Measurements from ENCODE around the gene SMCO3.

Gene SMCO3

DNA sequence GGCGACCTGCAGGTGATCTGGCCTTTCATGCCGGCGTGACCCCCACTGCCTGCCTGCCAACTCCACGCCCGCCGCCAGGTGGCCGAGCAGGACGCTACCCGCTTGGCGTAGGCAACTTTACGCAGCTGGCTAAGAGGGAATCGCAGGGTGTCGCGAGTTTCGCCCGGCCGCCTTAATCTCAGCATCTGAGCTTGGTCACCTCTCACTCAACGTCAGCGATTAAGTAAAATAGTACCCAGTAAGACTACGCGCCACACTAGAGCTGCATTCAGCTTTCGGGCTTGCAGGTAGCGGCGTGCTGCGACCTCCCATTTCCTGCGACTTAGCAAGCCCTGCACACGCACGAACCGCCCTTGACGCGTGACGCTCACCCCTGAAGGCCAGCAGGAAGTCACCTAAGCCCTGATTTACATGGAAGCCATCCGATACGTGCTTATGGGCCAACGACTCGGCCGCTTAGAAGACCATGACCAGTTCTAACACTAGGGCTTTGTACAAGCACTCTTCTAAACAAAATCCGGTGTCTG lies 44.0 kb downstream of the SMCO3 start (continued):
- TF ChIP-seq ZNF354C (tag by site-specific recombination; IDR thresholded peaks at IDR 0.05; ENCODE audit: borderline replicate concordance, low read depth) (no peak), ZNF623 (tag by site-specific recombination; IDR thresholded peaks at IDR 0.05) (no peak), SCRT1 (tag by site-specific recombination; IDR thresholded peaks at IDR 0.05; ENCODE audit: borderline replicate concordance) (no peak), ZNF404 (tag by site-specific recombination; IDR thresholded peaks at IDR 0.05) (no peak), ZNF16 (tag by site-specific recombination; IDR thresholded peaks at IDR 0.05; ENCODE audit: low read depth) (no peak), ZNF10 (tag by site-specific recombination; IDR thresholded peaks at IDR 0.05) (peak; percentile 10; the same call in 1 of the 2 replicates), ZNF548 (tag by site-specific recombination; IDR thresholded peaks at IDR 0.05) (no peak), ZBTB21 (tag by site-specific recombination; IDR thresholded peaks at IDR 0.05) (no peak), ZNF121 (tag by site-specific recombination; IDR thresholded peaks at IDR 0.05) (no peak), ZFP3 (tag by site-specific recombination; IDR thresholded peaks at IDR 0.05; ENCODE audit: low read depth) (no peak), ZNF530 (tag by site-specific recombination; IDR thresholded peaks at IDR 0.05; ENCODE audit: low read depth) (no peak), ZNF2 (tag by site-specific recombination; IDR thresholded peaks at IDR 0.05) (peak; percentile 64), ZNF138 (tag by site-specific recombination; IDR thresholded peaks at IDR 0.05; ENCODE audit: borderline replicate concordance) (no peak), YY1 (tag by site-specific recombination; IDR thresholded peaks at IDR 0.05) (0 out of 2 replicates have a peak, but pooled peaks have one; percentile 31), ZNF211 (tag by site-specific recombination; IDR thresholded peaks at IDR 0.05; ENCODE audit: low read depth) (no peak), ZNF658 (tag by site-specific recombination; IDR thresholded peaks at IDR 0.05) (no peak), ZNF654 (tag by site-specific recombination; IDR thresholded peaks at IDR 0.05; ENCODE audit: low read depth) (no peak), ZNF514 (tag by site-specific recombination; IDR thresholded peaks at IDR 0.05) (no peak), SP2 (tag by site-specific recombination; IDR thresholded peaks at IDR 0.05) (peak; percentile 56), ZNF555 (tag by site-specific recombination; conservative IDR thresholded peaks at IDR 0.05) (no peak)
- TF ChIP-seq, protein P1, sequence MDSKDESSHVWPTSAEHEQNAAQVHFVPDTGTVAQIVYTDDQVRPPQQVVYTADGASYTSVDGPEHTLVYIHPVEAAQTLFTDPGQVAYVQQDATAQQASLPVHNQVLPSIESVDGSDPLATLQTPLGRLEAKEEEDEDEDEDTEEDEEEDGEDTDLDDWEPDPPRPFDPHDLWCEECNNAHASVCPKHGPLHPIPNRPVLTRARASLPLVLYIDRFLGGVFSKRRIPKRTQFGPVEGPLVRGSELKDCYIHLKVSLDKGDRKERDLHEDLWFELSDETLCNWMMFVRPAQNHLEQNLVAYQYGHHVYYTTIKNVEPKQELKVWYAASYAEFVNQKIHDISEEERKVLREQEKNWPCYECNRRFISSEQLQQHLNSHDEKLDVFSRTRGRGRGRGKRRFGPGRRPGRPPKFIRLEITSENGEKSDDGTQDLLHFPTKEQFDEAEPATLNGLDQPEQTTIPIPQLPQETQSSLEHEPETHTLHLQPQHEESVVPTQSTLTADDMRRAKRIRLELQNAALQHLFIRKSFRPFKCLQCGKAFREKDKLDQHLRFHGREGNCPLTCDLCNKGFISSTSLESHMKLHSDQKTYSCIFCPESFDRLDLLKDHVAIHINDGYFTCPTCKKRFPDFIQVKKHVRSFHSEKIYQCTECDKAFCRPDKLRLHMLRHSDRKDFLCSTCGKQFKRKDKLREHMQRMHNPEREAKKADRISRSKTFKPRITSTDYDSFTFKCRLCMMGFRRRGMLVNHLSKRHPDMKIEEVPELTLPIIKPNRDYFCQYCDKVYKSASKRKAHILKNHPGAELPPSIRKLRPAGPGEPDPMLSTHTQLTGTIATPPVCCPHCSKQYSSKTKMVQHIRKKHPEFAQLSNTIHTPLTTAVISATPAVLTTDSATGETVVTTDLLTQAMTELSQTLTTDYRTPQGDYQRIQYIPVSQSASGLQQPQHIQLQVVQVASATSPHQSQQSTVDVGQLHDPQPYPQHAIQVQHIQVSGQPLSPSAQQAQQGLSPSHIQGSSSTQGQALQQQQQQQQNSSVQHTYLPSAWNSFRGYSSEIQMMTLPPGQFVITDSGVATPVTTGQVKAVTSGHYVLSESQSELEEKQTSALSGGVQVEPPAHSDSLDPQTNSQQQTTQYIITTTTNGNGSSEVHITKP (tag by site-specific recombination; IDR thresholded peaks at IDR 0.05), result peak; percentile 95
- TF ChIP-seq, protein P2, sequence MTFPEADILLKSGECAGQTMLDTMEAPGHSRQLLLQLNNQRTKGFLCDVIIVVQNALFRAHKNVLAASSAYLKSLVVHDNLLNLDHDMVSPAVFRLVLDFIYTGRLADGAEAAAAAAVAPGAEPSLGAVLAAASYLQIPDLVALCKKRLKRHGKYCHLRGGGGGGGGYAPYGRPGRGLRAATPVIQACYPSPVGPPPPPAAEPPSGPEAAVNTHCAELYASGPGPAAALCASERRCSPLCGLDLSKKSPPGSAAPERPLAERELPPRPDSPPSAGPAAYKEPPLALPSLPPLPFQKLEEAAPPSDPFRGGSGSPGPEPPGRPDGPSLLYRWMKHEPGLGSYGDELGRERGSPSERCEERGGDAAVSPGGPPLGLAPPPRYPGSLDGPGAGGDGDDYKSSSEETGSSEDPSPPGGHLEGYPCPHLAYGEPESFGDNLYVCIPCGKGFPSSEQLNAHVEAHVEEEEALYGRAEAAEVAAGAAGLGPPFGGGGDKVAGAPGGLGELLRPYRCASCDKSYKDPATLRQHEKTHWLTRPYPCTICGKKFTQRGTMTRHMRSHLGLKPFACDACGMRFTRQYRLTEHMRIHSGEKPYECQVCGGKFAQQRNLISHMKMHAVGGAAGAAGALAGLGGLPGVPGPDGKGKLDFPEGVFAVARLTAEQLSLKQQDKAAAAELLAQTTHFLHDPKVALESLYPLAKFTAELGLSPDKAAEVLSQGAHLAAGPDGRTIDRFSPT (tag by site-specific recombination; IDR thresholded peaks at IDR 0.05), result peak; percentile 92
- TF ChIP-seq, protein P3, sequence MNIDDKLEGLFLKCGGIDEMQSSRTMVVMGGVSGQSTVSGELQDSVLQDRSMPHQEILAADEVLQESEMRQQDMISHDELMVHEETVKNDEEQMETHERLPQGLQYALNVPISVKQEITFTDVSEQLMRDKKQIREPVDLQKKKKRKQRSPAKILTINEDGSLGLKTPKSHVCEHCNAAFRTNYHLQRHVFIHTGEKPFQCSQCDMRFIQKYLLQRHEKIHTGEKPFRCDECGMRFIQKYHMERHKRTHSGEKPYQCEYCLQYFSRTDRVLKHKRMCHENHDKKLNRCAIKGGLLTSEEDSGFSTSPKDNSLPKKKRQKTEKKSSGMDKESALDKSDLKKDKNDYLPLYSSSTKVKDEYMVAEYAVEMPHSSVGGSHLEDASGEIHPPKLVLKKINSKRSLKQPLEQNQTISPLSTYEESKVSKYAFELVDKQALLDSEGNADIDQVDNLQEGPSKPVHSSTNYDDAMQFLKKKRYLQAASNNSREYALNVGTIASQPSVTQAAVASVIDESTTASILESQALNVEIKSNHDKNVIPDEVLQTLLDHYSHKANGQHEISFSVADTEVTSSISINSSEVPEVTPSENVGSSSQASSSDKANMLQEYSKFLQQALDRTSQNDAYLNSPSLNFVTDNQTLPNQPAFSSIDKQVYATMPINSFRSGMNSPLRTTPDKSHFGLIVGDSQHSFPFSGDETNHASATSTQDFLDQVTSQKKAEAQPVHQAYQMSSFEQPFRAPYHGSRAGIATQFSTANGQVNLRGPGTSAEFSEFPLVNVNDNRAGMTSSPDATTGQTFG (tag by site-specific recombination; IDR thresholded peaks at IDR 0.05; ENCODE audit: borderline replicate concordance), result no peak
- TF ChIP-seq, protein P4, sequence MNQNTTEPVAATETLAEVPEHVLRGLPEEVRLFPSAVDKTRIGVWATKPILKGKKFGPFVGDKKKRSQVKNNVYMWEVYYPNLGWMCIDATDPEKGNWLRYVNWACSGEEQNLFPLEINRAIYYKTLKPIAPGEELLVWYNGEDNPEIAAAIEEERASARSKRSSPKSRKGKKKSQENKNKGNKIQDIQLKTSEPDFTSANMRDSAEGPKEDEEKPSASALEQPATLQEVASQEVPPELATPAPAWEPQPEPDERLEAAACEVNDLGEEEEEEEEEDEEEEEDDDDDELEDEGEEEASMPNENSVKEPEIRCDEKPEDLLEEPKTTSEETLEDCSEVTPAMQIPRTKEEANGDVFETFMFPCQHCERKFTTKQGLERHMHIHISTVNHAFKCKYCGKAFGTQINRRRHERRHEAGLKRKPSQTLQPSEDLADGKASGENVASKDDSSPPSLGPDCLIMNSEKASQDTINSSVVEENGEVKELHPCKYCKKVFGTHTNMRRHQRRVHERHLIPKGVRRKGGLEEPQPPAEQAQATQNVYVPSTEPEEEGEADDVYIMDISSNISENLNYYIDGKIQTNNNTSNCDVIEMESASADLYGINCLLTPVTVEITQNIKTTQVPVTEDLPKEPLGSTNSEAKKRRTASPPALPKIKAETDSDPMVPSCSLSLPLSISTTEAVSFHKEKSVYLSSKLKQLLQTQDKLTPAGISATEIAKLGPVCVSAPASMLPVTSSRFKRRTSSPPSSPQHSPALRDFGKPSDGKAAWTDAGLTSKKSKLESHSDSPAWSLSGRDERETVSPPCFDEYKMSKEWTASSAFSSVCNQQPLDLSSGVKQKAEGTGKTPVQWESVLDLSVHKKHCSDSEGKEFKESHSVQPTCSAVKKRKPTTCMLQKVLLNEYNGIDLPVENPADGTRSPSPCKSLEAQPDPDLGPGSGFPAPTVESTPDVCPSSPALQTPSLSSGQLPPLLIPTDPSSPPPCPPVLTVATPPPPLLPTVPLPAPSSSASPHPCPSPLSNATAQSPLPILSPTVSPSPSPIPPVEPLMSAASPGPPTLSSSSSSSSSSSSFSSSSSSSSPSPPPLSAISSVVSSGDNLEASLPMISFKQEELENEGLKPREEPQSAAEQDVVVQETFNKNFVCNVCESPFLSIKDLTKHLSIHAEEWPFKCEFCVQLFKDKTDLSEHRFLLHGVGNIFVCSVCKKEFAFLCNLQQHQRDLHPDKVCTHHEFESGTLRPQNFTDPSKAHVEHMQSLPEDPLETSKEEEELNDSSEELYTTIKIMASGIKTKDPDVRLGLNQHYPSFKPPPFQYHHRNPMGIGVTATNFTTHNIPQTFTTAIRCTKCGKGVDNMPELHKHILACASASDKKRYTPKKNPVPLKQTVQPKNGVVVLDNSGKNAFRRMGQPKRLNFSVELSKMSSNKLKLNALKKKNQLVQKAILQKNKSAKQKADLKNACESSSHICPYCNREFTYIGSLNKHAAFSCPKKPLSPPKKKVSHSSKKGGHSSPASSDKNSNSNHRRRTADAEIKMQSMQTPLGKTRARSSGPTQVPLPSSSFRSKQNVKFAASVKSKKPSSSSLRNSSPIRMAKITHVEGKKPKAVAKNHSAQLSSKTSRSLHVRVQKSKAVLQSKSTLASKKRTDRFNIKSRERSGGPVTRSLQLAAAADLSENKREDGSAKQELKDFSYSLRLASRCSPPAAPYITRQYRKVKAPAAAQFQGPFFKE (tag by site-specific recombination; IDR thresholded peaks at IDR 0.05; ENCODE audit: borderline replicate concordance), result 0 out of 2 replicates have a peak, but pooled peaks have one; percentile 42
- TF ChIP-seq, protein P5, sequence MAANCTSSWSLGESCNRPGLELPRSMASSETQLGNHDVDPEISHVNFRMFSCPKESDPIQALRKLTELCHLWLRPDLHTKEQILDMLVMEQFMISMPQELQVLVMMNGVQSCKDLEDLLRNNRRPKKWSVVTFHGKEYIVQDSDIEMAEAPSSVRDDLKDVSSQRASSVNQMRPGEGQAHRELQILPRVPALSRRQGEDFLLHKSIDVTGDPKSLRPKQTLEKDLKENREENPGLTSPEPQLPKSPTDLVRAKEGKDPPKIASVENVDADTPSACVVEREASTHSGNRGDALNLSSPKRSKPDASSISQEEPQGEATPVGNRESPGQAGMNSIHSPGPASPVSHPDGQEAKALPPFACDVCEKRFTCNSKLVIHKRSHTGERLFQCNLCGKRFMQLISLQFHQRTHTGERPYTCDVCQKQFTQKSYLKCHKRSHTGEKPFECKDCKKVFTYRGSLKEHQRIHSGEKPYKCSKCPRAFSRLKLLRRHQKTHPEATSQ (tag by site-specific recombination; IDR thresholded peaks at IDR 0.05), result no peak; the same call in 1 of the 2 replicates

Data from HEK293 (cell line).